SK-N-SH (cell line): ENCODE measurements around the gene CUX1. TPM values are rescaled to one million over a fixed set of nuclear protein-coding genes. Genes with fewer than 3 reads are reported as not detected.
A peak's percentile ranks its signal among the peaks of the same experiment; 100 is the strongest.

Source experiments
- CTCF ChIA-PET: fragments of 300-600, 350-600 bp; formaldehyde crosslinking; extraction: SDS; loops from one replicate; lab custom pipeline; 2021; lab: Yijun Ruan, JAX
- POLR2A ChIA-PET: fragments of 350-600 bp; sonication (Branson Sonifier 250); formaldehyde crosslinking; extraction: SDS; loops from one replicate; lab custom pipeline; 2020; ENCODE audit warnings: antibody characterized with exemption, inconsistent platforms; lab: Yijun Ruan, JAX
- DNase-seq: peaks from one replicate; pipeline ENCODE4 v3.0.0; 2012
- H2AFZ ChIP-seq: fragments of 200-600 bp; sonication (generic); 2 replicates; pipeline ENCODE4 v1.8.1; 2016; ENCODE audit warnings: antibody characterized with exemption, mild to moderate bottlenecking, low read depth
- H3F3A ChIP-seq: fragments of 200-600 bp; sonication (generic); replicated peaks from 2 replicates; pipeline ENCODE3; 2016; ENCODE audit warnings: antibody characterized with exemption, mild to moderate bottlenecking; ENCODE audit not compliant: insufficient read depth
- H3K27ac ChIP-seq, 2 experiments: fragments of 200-500 bp in 1 of 2; fragments of 200-600 bp in 1 of 2; sonication (Bioruptor generic) in 1 of 2; sonication (generic), shearing (Covaris generic) in 1 of 2; 2 replicates each; pipeline versions ENCODE4 v1.5.1 to v1.6.1; 2014 to 2016; ENCODE audit warnings: low read depth in 2 of 2, inconsistent platforms in 1 of 2, low read length in 1 of 2, mild to moderate bottlenecking in 1 of 2, mixed read lengths in 1 of 2
- H3K27me3 ChIP-seq: fragments of 200-600 bp; sonication (generic), shearing (Covaris generic); 2 replicates; pipeline ENCODE4 v1.6.1; 2016; ENCODE audit warnings: mixed run types; ENCODE audit not compliant: insufficient read depth
- H3K36me3 ChIP-seq, 2 experiments: fragments of 200-500 bp in 1 of 2; fragments of 200-600 bp in 1 of 2; sonication (Bioruptor generic) in 1 of 2; sonication (generic) in 1 of 2; replicated peaks in 1 of 2; 2 replicates each; pipeline versions ENCODE3 to v1.5.1; 2014 to 2016; ENCODE audit warnings: low read length in 1 of 2, mild to moderate bottlenecking in 1 of 2; ENCODE audit not compliant: insufficient read depth in 2 of 2, control insufficient read depth in 1 of 2
- H3K4me1 ChIP-seq, 2 experiments: fragments of 200-500 bp in 1 of 2; fragments of 200-600 bp in 1 of 2; sonication (Bioruptor generic) in 1 of 2; sonication (generic), shearing (Covaris generic) in 1 of 2; 2 replicates each; pipeline versions ENCODE4 v1.5.1 to v1.6.1; 2014 to 2016; ENCODE audit warnings: low read depth in 1 of 2, low read length in 1 of 2, mixed run types in 1 of 2; ENCODE audit not compliant: insufficient read depth in 2 of 2, control insufficient read depth in 1 of 2
- H3K4me2 ChIP-seq: fragments of 200-600 bp; sonication (generic), shearing (Covaris generic); 2 replicates; pipeline ENCODE4 v1.6.1; 2017; ENCODE audit warnings: mixed run types
- H3K4me3 ChIP-seq, 2 experiments: fragments of 200-500 bp in 1 of 2; fragments of 200-600 bp in 1 of 2; sonication (Bioruptor generic) in 1 of 2; sonication (generic), shearing (Covaris generic) in 1 of 2; 2 replicates each; pipeline versions ENCODE4 v1.5.1 to v1.8.1; 2014 to 2016; ENCODE audit warnings: low read depth in 2 of 2, inconsistent platforms in 1 of 2, low read length in 1 of 2, mild to moderate bottlenecking in 1 of 2, mixed read lengths in 1 of 2, moderate library complexity in 1 of 2
- H3K79me2 ChIP-seq: fragments of 200-600 bp; sonication (generic); 2 replicates; pipeline ENCODE4 v1.8.1; 2017; ENCODE audit warnings: mild to moderate bottlenecking; ENCODE audit not compliant: insufficient read depth
- H3K9ac ChIP-seq: fragments of 200-600 bp; sonication (generic); 2 replicates; pipeline ENCODE4 v1.6.1; 2017; ENCODE audit warnings: mixed run types
- H3K9me2 ChIP-seq: fragments of 200-600 bp; sonication (generic); 2 replicates; pipeline ENCODE4 v1.6.1; 2017; ENCODE audit warnings: mixed run types
- H3K9me3 ChIP-seq: fragments of 200-600 bp; sonication (generic); 2 replicates; pipeline ENCODE4 v1.6.1; 2017; ENCODE audit warnings: mixed run types, mild to moderate bottlenecking, moderate library complexity
- H4K20me1 ChIP-seq: fragments of 200-600 bp; sonication (generic); 2 replicates; pipeline ENCODE4 v1.6.1; 2017; ENCODE audit warnings: mild to moderate bottlenecking, mixed run types; ENCODE audit not compliant: insufficient read depth
- CHD2 ChIP-seq: fragments of 150-350 bp; IDR thresholded peaks from 2 replicates; pipeline ENCODE4 v1.6.1; 2018; ENCODE audit warnings: low read length; ENCODE audit not compliant: partially characterized antibody
- ELF1 ChIP-seq: IDR thresholded peaks from 2 replicates; pipeline ENCODE4 v1.4.0; 2012
- FOSL2 ChIP-seq: IDR thresholded peaks from 2 replicates; pipeline ENCODE4 v1.4.0; 2012; ENCODE audit warnings: low read depth, mild to moderate bottlenecking, moderate library complexity, borderline replicate concordance
- FOXM1 ChIP-seq: IDR thresholded peaks from 2 replicates; pipeline ENCODE4 v1.4.0; 2012; ENCODE audit warnings: low read depth, mild to moderate bottlenecking
- GABPA ChIP-seq: IDR thresholded peaks from 2 replicates; pipeline ENCODE4 v1.4.0; 2012; ENCODE audit warnings: low read depth, mild to moderate bottlenecking
- JUND ChIP-seq: IDR thresholded peaks from 2 replicates; pipeline ENCODE4 v1.4.0; 2012
- MEF2A ChIP-seq: IDR thresholded peaks from 2 replicates; pipeline ENCODE4 v1.4.0; 2012; ENCODE audit warnings: low read depth, borderline replicate concordance
- NRF1 ChIP-seq: IDR thresholded peaks from 2 replicates; pipeline ENCODE4 v1.6.1; 2012; ENCODE audit warnings: low read depth, mild to moderate bottlenecking, low read length
- POLR2AphosphoS5 ChIP-seq: IDR thresholded peaks from 2 replicates; pipeline ENCODE4 v1.6.1; 2012; ENCODE audit warnings: low read depth, low read length
- REST ChIP-seq: IDR thresholded peaks from 2 replicates; pipeline ENCODE4 v1.6.1; 2012; ENCODE audit warnings: mild to moderate bottlenecking, low read depth, low read length, moderate library complexity
- RXRA ChIP-seq: IDR thresholded peaks from 2 replicates; pipeline ENCODE4 v1.4.0; 2012; ENCODE audit warnings: low read depth, mild to moderate bottlenecking, borderline replicate concordance
- SMC3 ChIP-seq: IDR thresholded peaks from 2 replicates; pipeline ENCODE4 v1.6.1; 2012; ENCODE audit warnings: low read depth, low read length, improper control_type of control experiment
- TCF12 ChIP-seq: IDR thresholded peaks from 2 replicates; pipeline ENCODE4 v1.4.0; 2012
- USF2 ChIP-seq: fragments of 150-350 bp; IDR thresholded peaks from 2 replicates; pipeline ENCODE4 v1.6.1; 2017; ENCODE audit warnings: antibody characterized with exemption, low read length, low read depth, borderline replicate concordance
- YY1 ChIP-seq: IDR thresholded peaks from 2 replicates; pipeline ENCODE4 v1.4.0; 2012; ENCODE audit warnings: low read depth, mild to moderate bottlenecking
- WGBS: methylation state at CpG from one replicate; pipeline ENCODE4 v1.1.6; 2017; ENCODE audit warnings: low lambda C conversion rate; 5-methylcytosine and 5-hydroxymethylcytosine counted together
- polyA plus RNA-seq, 3 experiments: library from polyadenylated mRNA; depleted of rRNA; stranded (reverse); fragments of >200 nt; gene quantifications; 2 replicates each; pipeline ENCODE4 v1.2.3, GENCODE V29; 2012

Gene CUX1
- polyA plus RNA-seq, 1 of the 3 experiments (the other 2 are of a cell fraction): 68.6 TPM

DNA sequence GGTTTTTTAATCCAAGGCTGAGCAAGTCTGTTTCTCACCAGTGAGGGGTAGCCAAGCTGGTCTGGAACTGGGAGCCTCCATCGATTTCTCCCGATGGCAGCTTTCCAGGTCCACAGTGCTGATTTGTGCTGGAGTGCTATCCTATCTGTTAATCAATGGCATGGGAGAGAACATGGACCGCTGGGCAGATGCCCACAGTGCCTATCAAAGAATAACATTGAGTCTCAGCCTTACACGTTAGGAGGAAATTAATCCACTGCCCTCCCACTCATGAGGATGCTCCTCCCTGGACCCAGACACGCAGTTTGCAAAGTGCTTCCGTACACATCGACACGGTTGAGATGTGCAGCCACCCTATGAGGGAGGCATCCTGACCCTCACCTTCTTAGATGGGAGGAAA, 36.0 kb upstream of the CUX1 start:
- CTCF ChIA-PET: interaction anchor here (1.1 to 1.2 kb wide), 2 partner anchors 37 to 179 kb away, joined by 3 to 4 read pairs; no protein-coding TSS in a partner anchor
- peak; percentile 50 for DNase-seq
- 59% methylated on average over 8 of the region's 8 CpGs for WGBS

DNA sequence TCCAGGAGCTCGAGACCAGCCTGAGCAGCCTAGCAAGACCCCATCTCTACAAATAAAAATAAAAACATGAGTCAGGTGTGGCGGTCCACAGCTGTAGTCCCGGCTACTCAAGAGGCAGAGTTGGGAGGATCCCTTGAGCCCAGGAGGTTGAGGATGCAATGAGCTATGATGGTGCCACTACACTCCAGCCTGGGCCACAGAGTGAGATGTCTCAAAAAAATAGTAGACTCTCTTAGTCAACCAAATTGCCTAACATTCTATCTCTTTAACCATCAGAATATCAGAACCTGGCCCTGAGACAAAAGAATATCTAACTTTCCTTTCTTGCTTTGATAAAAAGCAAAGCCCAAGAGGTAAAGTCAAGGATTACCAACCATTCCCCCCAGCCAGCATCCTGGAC, 35.0 kb upstream of the CUX1 start:
- CTCF ChIA-PET: no interaction called here

More for the DNA sequence above, 36.0 kb upstream of the CUX1 start:
- Histone ChIP-seq H3K27ac (no peak overlapping the region), H3K4me2 (no peak overlapping the region), H3K36me3 (no peaks in the 10 kb centered on the region), H4K20me1 (no peaks in the 10 kb centered on the region), H2AFZ (no peak overlapping the region), H3K4me1 (no peaks in the 10 kb centered on the region; a peak in 1 of 4 replicates), H3K27me3 (peaks cover 40% of the 10 kb centered on the region), H3K4me3 (no peak overlapping the region), H3K9ac (no peak overlapping the region), H3K9me2 (no peaks in the 10 kb centered on the region), H3K9me3 (no peaks in the 10 kb centered on the region), H3K79me2 (no peaks in the 10 kb centered on the region), H3F3A (no peaks in the 10 kb centered on the region)
- TF ChIP-seq REST (peak; percentile 49; the same call in 1 of the 2 replicates), NRF1 (no peak), JUND (no peak)
- POLR2A ChIA-PET: no interaction called here

More for the DNA sequence above, 35.0 kb upstream of the CUX1 start:
- no peak overlapping the region for H3K4me3 ChIP-seq
- no peaks in the 10 kb centered on the region for H3F3A ChIP-seq
- H4K20me1 ChIP-seq: no peaks in the 10 kb centered on the region
- TF ChIP-seq RXRA: no peak
- no peak for TF ChIP-seq SMC3
- TF ChIP-seq ELF1: no peak
- TF ChIP-seq YY1: no peak
- TF ChIP-seq CHD2: no peak
- no peak for TF ChIP-seq FOXM1
- no peak for TF ChIP-seq TCF12
- TF ChIP-seq USF2: no peak
- no peak for TF ChIP-seq MEF2A
- no peak for TF ChIP-seq GABPA
- no peak for TF ChIP-seq FOSL2
- no peak for TF ChIP-seq POLR2AphosphoS5
- POLR2A ChIA-PET: interaction anchor here (0.6 kb wide), 1 partner anchor 1280 kb away, joined by 3 read pairs; no protein-coding TSS in a partner anchor
- no peak overlapping the region for H3K4me2 ChIP-seq
- no peaks in the 10 kb centered on the region; a peak in 1 of 4 replicates for H3K4me1 ChIP-seq
- no peak overlapping the region for H3K9ac ChIP-seq
- DNase-seq: no peak
- no peaks in the 10 kb centered on the region for H3K36me3 ChIP-seq
- no peaks in the 10 kb centered on the region for H3K79me2 ChIP-seq
- 54% methylated on average over 3 of the region's 3 CpGs for WGBS
- no peaks in the 10 kb centered on the region for H3K9me3 ChIP-seq
- peaks cover 30% of the 10 kb centered on the region; the same call in 1 of the 2 replicates for H3K27me3 ChIP-seq
- no peak overlapping the region for H3K27ac ChIP-seq
- no peak overlapping the region for H2AFZ ChIP-seq
- H3K9me2 ChIP-seq: no peaks in the 10 kb centered on the region
